ENCODE results near the gene TMEM150B.

DNA sequence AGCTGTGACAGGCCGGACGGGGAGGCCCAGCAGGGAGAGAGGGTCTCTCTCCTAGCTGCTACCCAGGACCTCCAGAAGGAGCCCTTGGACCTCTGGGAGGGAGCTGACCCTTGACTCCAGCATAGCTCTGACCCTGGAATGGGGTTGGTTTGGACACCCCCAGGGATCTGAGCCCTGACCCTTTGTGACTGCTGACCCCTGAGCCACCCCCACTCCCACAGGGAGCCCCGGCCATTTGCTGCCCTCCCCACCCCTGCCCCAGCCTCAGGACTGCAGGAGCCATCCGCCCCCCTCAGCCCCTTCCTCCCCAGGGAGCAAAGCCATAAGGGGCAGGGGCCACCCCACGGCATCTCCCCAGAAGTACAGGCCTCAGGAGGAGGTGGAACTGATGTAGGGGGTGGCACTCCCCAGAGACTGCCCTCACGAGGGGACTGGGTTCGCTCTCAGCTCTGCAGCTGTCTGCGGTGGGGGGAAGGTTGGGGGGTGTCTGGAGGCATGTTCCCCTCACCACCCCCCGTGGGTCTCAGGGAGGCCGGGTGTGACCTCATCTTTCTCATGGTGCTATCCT lies 22.4 kb upstream of the TMEM150B start:
- TF ChIP-seq CTCF (conservative IDR thresholded peaks at IDR 0.05 in 1 of 2, IDR thresholded peaks at IDR 0.05 in 1 of 2; ENCODE audit: low read depth in 1 of 2, low read length in 2 of 2) (no peak), EZH2 (IDR thresholded peaks at IDR 0.05; ENCODE audit: low read length, missing control alignments) (no peak)

Measured in fibroblast of lung (primary cell).